Nephron progenitor cell (in vitro differentiated cells): Measurements from ENCODE around the gene TIFAB.

ENCODE experiments used
- DNase-seq: peaks from one replicate; pipeline ENCODE4 v3.0.0; 2021
- H3K27ac Mint-ChIP-seq: 2 replicates; pipeline ENCODE4 v1.8.0; 2021; ENCODE audit warnings: mild to moderate bottlenecking, moderate library complexity, mixed read lengths
- H3K27me3 Mint-ChIP-seq: 2 replicates; pipeline ENCODE4 v1.8.0; 2021; ENCODE audit warnings: mild to moderate bottlenecking, low read depth, mixed read lengths; ENCODE audit not compliant: poor library complexity
- H3K36me3 Mint-ChIP-seq: 2 replicates; pipeline ENCODE4 v1.8.0; 2021; ENCODE audit warnings: low read depth, mixed read lengths
- H3K4me1 Mint-ChIP-seq: 2 replicates; pipeline ENCODE4 v1.8.0; 2021; ENCODE audit warnings: mixed read lengths
- H3K4me3 Mint-ChIP-seq: 2 replicates; pipeline ENCODE4 v1.8.0; 2021; ENCODE audit warnings: mild to moderate bottlenecking, moderate library complexity, mixed read lengths
- H3K9me3 Mint-ChIP-seq: 2 replicates; pipeline ENCODE4 v1.8.0; 2021; ENCODE audit warnings: mild to moderate bottlenecking, moderate library complexity, mixed read lengths
- CTCF ChIP-seq: fragments of 200-600 bp; sonication (generic); IDR thresholded peaks from 2 replicates; pipeline ENCODE4 v1.5.0; 2021; ENCODE audit warnings: antibody characterized with exemption

Gene TIFAB

DNA sequence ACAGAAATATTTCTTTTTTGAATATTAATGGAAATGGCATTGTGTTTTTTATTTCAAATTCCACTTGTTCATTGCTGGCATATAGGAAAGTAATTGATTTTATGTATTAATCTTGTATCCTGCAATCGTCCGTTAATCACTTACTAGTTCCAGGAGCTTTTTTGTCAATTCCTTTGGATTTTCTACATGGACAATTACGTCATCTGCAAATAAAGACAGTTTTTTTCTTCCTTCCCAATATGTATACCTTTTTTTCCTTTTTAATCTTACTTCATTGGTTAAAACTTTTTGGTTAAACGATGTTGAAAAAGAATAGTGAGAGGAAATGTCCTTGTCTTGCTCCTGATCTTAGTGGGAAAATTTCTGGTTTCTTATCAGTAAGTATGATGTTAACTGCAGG is 1.5 kb upstream of the TIFAB start:
- no peak overlapping the region for H3K4me3 Mint-ChIP-seq
- TF ChIP-seq CTCF = no peak
- no peak for DNase-seq
- no peak overlapping the region for H3K27ac Mint-ChIP-seq
- no peaks in the 10 kb centered on the region for H3K9me3 Mint-ChIP-seq
- no peaks in the 10 kb centered on the region for H3K4me1 Mint-ChIP-seq
- peaks cover 28% of the 10 kb centered on the region for H3K27me3 Mint-ChIP-seq
- no peaks in the 10 kb centered on the region for H3K36me3 Mint-ChIP-seq

DNA sequence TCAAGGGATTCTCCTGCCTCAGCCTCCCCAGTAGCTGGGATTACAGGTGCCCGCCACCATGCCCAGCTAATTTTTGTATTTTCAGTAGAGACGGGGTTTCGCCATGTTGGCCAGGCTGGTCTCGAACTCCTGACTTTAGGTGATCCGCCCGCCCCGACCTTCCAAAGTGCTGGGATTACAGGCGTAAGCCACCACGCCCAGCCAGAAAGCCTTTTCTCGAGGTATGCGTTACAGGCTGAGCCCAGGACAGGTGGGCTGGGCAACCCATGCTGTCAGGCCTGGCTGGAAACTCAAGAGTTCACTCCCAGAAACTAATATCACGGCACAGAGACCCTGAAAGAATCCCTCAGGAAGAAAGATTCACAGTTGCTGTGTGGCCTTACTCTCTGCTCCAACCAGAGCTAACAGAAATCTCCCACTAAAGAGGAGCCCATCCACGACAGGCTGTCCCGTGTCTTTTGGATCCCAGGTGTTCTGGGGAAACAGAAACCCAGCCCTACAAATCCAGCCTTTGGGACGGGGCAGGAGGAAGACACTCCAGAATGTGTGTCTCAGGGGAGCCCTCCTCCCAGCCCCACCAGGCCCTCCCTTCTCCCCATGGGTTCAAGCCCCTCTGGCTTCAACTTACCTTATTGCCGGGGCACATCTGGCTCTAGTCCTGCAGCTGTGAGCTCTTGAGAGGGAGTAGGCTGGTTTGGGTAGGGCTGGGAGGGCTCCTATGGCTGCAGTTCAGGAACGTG is 400 bp downstream of the TIFAB start:
- Mint-ChIP-seq H3K4me1 (no peaks in the 10 kb centered on the region), H3K36me3 (no peaks in the 10 kb centered on the region), H3K9me3 (no peaks in the 10 kb centered on the region), H3K27ac (no peak overlapping the region), H3K27me3 (peaks cover 31% of the 10 kb centered on the region), H3K4me3 (no peak overlapping the region)
- DNase-seq = no peak
- TF ChIP-seq CTCF = no peak

GRCh38 chr5:135450952-135451351 is 1.2 kb downstream of the TIFAB start:
- Mint-ChIP-seq H3K36me3 (no peaks in the 10 kb centered on the region), H3K27ac (no peak overlapping the region), H3K4me3 (no peak overlapping the region), H3K27me3 (peaks cover 30% of the 10 kb centered on the region), H3K4me1 (peaks cover 5% of the 10 kb centered on the region), H3K9me3 (no peaks in the 10 kb centered on the region)
- DNase-seq = no peak
- TF ChIP-seq CTCF = no peak

DNA sequence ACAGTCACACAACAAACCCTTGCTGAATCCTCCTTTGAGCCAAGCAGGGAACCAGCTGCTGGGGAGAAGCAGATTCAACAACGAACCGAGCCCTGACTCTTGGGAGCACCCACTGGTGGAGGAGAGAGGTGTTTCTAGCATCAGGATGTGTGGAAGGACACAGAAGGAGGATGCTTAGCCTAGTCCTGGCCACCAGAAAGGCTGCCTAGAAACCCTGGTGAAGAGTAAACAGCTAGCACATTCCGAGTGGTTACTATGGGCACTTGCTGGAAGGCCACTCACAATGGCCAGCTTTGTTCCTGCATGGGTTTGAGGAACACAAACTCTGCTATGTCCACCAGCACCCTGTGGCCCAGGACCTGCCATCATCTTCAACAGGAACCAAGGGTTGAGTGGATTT is 1.8 kb downstream of the TIFAB start:
- no peaks in the 10 kb centered on the region for H3K36me3 Mint-ChIP-seq
- H3K4me3 Mint-ChIP-seq = no peak overlapping the region
- no peaks in the 10 kb centered on the region for H3K9me3 Mint-ChIP-seq
- no peak for TF ChIP-seq CTCF
- H3K4me1 Mint-ChIP-seq = peaks cover 11% of the 10 kb centered on the region
- H3K27me3 Mint-ChIP-seq = peaks cover 30% of the 10 kb centered on the region
- no peak overlapping the region for H3K27ac Mint-ChIP-seq
- DNase-seq = no peak

DNA sequence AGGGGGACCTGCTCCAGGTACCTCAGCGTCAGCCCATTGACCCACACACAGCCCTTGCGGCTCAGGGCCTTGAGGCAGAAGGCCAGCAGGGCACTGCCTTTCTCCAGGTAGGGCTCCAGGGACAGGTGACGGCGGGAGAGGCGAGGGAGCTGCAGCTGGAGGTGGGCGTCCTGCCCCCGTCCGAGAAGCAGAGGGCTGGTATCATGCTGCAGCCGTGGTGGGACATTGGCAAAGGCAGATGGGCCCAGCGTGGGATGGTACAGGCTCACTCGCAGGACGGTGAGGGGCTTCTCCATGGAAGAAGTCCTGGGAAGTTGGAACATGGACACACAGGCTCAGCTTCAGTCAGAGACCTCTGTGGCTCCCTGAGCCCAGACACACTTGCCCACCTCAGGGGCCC is 2.5 kb downstream of the TIFAB start:
- DNase-seq = no peak
- no peak overlapping the region for H3K4me3 Mint-ChIP-seq
- H3K36me3 Mint-ChIP-seq = no peaks in the 10 kb centered on the region
- peaks cover 28% of the 10 kb centered on the region for H3K27me3 Mint-ChIP-seq
- TF ChIP-seq CTCF = no peak
- no peak overlapping the region for H3K27ac Mint-ChIP-seq
- H3K4me1 Mint-ChIP-seq = peaks cover 14% of the 10 kb centered on the region
- H3K9me3 Mint-ChIP-seq = no peaks in the 10 kb centered on the region
